ENCODE measurements around the gene STK36.

STK36 gene

GRCh38 chr2:218745160-218745558 is 73.3 kb downstream of the STK36 start:
- no peak for DNase-seq (ENCODE audit: extremely low read depth, insufficient read length)
- Histone ChIP-seq H3K4me3 (replicated peaks; ENCODE audit: low read depth, low read length) (no peak overlapping the region), H3K36me3 (ENCODE audit: control insufficient read depth, insufficient read depth, low read length) (peaks cover 19% of the 10 kb centered on the region)

GRCh38 chr2:218745559-218746469 is 73.9 kb downstream of the STK36 start:
- TF ChIP-seq CTCF (IDR thresholded peaks at IDR 0.05; ENCODE audit: insufficient read depth, low read length, poor library complexity, severe bottlenecking): no peak
- Histone ChIP-seq H3K27me3 (replicated peaks; ENCODE audit: control insufficient read depth, insufficient read depth, low read length) (no peaks in the 10 kb centered on the region), H3K36me3 (ENCODE audit: control insufficient read depth, insufficient read depth, low read length) (peaks cover 20% of the 10 kb centered on the region), H3K4me3 (replicated peaks; ENCODE audit: low read depth, low read length) (no peak overlapping the region)
- DNase-seq (ENCODE audit: extremely low read depth, insufficient read length): no peak

More at GRCh38 chr2:218745160-218745558, 73.3 kb downstream of the STK36 start:
- TF ChIP-seq CTCF (IDR thresholded peaks at IDR 0.05; ENCODE audit: insufficient read depth, low read length, poor library complexity, severe bottlenecking): no peak
- H3K27me3 ChIP-seq (replicated peaks; ENCODE audit: control insufficient read depth, insufficient read depth, low read length): no peaks in the 10 kb centered on the region

DNA sequence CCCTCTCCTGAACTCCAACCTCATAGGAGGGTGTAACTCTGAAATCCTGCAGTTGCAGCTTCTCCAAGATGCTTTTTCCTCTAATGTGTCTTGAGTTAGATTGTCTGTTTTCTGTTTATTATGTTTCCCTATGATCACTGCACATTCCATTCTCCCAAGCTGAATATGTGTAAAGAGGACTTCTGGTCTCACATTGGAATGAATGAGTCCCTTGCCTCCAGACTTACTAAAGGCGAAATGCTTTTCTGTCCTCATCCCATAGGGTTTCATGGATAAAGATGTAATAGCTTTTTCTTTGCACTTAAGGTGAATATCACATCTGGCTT is 74.5 kb downstream of the STK36 start:
- no peak for DNase-seq (ENCODE audit: extremely low read depth, insufficient read length)
- Histone ChIP-seq H3K4me3 (replicated peaks; ENCODE audit: low read depth, low read length) (no peak overlapping the region), H3K36me3 (ENCODE audit: control insufficient read depth, insufficient read depth, low read length) (peaks cover 20% of the 10 kb centered on the region), H3K27me3 (replicated peaks; ENCODE audit: control insufficient read depth, insufficient read depth, low read length) (no peaks in the 10 kb centered on the region)
- TF ChIP-seq CTCF (IDR thresholded peaks at IDR 0.05; ENCODE audit: insufficient read depth, low read length, poor library complexity, severe bottlenecking): no peak

DNA sequence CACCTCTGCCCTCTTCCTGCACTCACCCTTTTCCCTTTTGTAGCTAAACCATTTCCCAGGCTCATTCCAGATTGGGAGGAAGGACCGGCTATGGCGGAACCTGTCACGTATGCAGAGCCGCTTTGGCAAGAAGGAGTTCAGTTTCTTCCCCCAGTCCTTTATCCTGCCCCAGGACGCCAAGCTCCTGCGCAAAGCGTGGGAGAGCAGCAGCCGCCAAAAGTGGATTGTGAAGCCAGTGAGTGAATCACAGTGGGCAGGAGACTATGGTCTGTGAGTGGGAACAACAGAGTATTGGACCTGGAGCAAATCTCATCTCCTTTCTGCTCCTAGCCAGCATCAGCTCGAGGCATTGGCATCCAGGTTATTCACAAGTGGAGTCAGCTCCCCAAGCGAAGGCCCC is 75.1 kb downstream of the STK36 start:
- no peaks in the 10 kb centered on the region for H3K27me3 ChIP-seq (replicated peaks; ENCODE audit: control insufficient read depth, insufficient read depth, low read length)
- no peak for TF ChIP-seq CTCF (IDR thresholded peaks at IDR 0.05; ENCODE audit: insufficient read depth, low read length, poor library complexity, severe bottlenecking)
- H3K4me3 ChIP-seq (replicated peaks; ENCODE audit: low read depth, low read length): no peak overlapping the region
- peaks cover 20% of the 10 kb centered on the region for H3K36me3 ChIP-seq (ENCODE audit: control insufficient read depth, insufficient read depth, low read length)
- no peak for DNase-seq (ENCODE audit: extremely low read depth, insufficient read length)

DNA sequence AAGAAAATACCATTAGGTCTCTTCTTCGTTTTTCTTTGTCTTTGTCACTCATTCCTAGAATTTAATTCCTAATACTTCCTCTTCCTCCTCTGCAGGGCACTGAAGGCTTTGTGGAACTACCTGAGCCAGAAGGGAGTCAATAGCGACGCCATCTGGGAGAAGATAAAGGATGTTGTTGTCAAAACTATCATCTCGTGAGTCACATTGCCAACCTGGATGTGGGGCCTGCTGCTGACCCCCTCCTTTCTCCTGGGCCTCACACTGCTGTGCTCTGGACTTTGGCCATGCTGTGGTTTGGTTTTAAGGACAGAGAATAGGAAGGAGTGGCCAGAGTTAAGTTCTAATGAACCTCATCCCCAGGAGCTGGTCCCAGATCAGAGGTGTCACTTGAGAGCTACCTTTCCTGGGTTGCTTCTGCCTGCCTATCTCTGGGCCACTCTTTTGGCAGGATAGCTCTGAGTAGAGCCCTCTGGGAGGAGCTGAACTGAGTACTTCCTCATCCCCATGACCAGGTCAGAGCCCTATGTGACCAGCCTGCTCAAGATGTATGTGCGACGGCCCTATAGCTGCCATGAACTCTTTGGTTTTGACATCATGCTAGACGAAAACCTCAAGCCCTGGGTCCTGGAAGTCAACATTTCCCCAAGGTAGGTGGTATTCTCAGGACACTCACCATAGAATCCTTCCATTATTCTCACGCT is 77.0 kb downstream of the STK36 start:
- TF ChIP-seq CTCF (IDR thresholded peaks at IDR 0.05; ENCODE audit: insufficient read depth, low read length, poor library complexity, severe bottlenecking): no peak
- no peak for DNase-seq (ENCODE audit: extremely low read depth, insufficient read length)
- peaks cover 33% of the 10 kb centered on the region for H3K36me3 ChIP-seq (ENCODE audit: control insufficient read depth, insufficient read depth, low read length)

More for the DNA sequence above, 77.0 kb downstream of the STK36 start:
- Histone ChIP-seq H3K4me3 (replicated peaks; ENCODE audit: low read depth, low read length) (no peak overlapping the region), H3K27me3 (replicated peaks; ENCODE audit: control insufficient read depth, insufficient read depth, low read length) (no peaks in the 10 kb centered on the region)
